WI38 (cell line): ENCODE measurements around the gene ELL.
A peak's percentile ranks its signal among the peaks of the same experiment; 100 is the strongest.

Source experiments
- H3K4me3 ChIP-seq: 2 replicates; pipeline ENCODE4 v1.5.1; 2011; ENCODE audit warnings: low read depth, mild to moderate bottlenecking, control low read depth, low read length
- TF ChIP-seq, protein P1 (sequence below): IDR thresholded peaks from 2 replicates; pipeline ENCODE4 v1.5.1; 2012; ENCODE audit warnings: low read depth, mild to moderate bottlenecking, control low read depth, low read length

The ELL gene

DNA sequence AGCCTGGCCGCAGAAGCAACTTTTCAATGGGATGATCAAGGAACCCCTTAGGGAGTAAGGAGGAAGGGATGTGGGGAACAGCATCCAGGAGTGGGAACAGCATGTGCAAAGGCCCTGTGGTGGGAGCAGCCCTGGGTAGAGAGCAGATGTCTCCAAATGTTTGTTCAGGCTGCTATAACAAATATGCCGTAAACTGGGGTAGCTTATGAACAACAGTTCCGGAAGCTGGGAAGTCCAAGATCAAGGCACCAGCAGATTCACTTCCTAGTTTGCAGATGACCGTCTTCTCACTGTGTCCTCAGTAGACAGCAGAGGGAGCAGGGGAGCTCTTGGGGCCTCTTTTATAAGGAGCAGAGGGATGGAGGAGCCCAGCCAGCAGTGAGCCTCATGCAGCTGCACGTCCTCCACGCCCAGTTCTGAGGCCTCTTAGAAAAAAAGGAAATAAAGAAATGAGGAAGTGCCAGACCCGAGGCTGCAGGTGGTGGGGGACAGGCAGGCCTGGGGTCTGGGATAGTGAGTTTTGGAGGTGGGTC lies 120.2 kb downstream of the ELL start:
- TF ChIP-seq, protein P1, sequence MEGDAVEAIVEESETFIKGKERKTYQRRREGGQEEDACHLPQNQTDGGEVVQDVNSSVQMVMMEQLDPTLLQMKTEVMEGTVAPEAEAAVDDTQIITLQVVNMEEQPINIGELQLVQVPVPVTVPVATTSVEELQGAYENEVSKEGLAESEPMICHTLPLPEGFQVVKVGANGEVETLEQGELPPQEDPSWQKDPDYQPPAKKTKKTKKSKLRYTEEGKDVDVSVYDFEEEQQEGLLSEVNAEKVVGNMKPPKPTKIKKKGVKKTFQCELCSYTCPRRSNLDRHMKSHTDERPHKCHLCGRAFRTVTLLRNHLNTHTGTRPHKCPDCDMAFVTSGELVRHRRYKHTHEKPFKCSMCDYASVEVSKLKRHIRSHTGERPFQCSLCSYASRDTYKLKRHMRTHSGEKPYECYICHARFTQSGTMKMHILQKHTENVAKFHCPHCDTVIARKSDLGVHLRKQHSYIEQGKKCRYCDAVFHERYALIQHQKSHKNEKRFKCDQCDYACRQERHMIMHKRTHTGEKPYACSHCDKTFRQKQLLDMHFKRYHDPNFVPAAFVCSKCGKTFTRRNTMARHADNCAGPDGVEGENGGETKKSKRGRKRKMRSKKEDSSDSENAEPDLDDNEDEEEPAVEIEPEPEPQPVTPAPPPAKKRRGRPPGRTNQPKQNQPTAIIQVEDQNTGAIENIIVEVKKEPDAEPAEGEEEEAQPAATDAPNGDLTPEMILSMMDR, result peak; percentile 30; the same call in 1 of the 2 replicates
- no peak overlapping the region for H3K4me3 ChIP-seq

GRCh38 chr19:18399008-18399407 lies 122.9 kb downstream of the ELL start:
- TF ChIP-seq, protein P1, result no peak
- H3K4me3 ChIP-seq, result no peak overlapping the region

- H3K4me3 ChIP-seq, result no peak within 1 kb of the TSS
- TF ChIP-seq, protein P1, result no peak
Observed at GRCh38 chr19:18397242-18398202, 124.3 kb downstream of the ELL start, which contains the start of gene LRRC25. LRRC25 (minus strand) TSS chr19:18397622; CDS start chr19:18396963, 659 bp downstream.

- TF ChIP-seq, protein P1, result no peak
- no peak overlapping the region for H3K4me3 ChIP-seq
Observed at GRCh38 chr19:18396471-18397241, 125.2 kb downstream of the ELL start.

- TF ChIP-seq, protein P1, result no peak
- H3K4me3 ChIP-seq, result no peak overlapping the region
Observed at GRCh38 chr19:18393836-18394235, 128.0 kb downstream of the ELL start.

DNA sequence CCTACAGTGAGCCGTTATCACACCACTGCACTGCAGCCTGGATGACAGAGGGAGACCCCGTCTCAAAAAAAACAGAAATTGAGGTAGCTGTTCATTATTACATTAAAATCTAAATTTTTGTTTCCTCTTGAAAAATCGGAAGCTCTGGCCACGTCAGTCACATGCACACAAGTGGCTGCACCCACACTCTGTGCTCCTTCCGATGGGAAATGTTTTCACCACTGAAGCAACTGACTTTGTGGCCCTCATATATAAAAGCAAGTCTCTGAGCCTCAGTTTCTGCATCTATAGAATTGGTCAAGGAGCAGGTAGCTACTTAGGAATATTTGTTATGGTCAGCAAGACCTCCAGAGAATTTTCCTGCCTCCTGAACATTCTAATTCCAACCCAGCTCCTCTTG lies 128.9 kb downstream of the ELL start:
- H3K4me3 ChIP-seq, result no peak overlapping the region
- TF ChIP-seq, protein P1, result no peak
